ENCODE data around the gene JAZF1.

GRCh38 chr7:28032738-28033380 is 147.7 kb downstream of the JAZF1 start:
- TF ChIP-seq CTCF (IDR thresholded peaks at IDR 0.05; ENCODE audit: low read depth, low read length, poor library complexity, severe bottlenecking) (no peak), EZH2phosphoT487 (IDR thresholded peaks at IDR 0.05; ENCODE audit: borderline replicate concordance, low read length) (no peak)

All from DOHH2 (cell line).